Measurements from ENCODE around the gene MEF2C.

MEF2C gene

DNA sequence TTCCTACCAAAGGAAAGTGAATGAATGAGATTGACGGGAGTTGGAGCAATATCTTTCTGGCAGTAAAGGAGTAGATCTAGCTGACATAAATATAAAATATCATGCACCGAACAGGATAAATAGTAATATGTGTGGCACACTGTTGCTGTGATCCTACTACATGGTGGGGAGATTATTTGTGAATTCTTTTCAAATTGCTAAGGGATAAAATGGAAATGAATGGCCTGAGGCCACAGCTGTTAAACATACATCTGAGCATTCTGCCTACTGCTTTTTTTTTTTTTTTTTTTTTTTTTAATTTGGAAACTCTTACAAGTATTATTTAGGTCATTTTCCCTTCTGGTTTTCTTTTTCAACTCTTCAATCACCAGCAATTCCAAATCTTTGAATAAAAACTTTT is 66.8 kb downstream of the MEF2C start:
- Mint-ChIP-seq H3K4me1 (peaks cover 23% of the 10 kb centered on the region), H3K36me3 (ENCODE audit: low read depth) (no peaks in the 10 kb centered on the region), H3K4me3 (no peak overlapping the region), H3K9me3 (no peaks in the 10 kb centered on the region), H3K27ac (no peak overlapping the region), H3K27me3 (ENCODE audit: low read depth) (no peaks in the 10 kb centered on the region)
- TF ChIP-seq, protein P1, sequence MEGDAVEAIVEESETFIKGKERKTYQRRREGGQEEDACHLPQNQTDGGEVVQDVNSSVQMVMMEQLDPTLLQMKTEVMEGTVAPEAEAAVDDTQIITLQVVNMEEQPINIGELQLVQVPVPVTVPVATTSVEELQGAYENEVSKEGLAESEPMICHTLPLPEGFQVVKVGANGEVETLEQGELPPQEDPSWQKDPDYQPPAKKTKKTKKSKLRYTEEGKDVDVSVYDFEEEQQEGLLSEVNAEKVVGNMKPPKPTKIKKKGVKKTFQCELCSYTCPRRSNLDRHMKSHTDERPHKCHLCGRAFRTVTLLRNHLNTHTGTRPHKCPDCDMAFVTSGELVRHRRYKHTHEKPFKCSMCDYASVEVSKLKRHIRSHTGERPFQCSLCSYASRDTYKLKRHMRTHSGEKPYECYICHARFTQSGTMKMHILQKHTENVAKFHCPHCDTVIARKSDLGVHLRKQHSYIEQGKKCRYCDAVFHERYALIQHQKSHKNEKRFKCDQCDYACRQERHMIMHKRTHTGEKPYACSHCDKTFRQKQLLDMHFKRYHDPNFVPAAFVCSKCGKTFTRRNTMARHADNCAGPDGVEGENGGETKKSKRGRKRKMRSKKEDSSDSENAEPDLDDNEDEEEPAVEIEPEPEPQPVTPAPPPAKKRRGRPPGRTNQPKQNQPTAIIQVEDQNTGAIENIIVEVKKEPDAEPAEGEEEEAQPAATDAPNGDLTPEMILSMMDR (IDR thresholded peaks at IDR 0.05; ENCODE audit: unreplicated experiment in 3 of 3) = no peak

DNA sequence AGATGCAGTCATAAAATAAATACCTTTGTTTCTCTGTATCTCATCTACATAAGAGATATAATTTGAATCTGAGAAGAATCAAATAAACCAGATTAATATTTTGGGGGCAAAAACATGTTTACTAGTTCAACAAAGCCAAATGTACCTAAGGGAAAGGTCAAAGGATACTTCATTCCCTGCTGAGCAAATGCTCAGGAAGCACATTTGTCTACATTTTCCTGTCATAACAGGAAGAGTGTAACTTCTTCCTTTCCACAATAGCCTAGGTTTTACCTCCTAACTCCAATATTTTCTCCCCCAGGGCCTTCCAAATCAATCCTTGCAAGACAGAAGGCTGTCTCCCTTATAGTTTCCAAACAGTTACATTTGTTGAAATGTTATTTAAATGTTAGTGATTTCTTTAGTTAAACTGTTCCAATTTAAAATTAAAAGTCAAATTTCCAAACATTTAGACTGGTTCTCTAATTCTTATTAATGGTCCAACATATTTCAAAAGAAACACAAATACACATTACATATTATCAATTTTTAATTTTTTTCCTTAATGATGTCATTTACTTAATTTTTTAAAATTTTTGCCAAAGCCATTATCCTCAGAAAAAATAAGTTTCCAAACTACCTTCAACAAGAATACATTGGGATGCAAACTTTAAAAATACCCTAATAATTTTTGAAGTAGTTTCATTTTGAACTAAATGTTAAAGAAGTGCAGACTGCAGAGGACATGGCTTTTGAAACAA is 67.8 kb downstream of the MEF2C start:
- H3K4me3 Mint-ChIP-seq = no peak overlapping the region
- H3K9me3 Mint-ChIP-seq = no peaks in the 10 kb centered on the region
- H3K27me3 Mint-ChIP-seq (ENCODE audit: low read depth) = no peaks in the 10 kb centered on the region
- no peak overlapping the region for H3K27ac Mint-ChIP-seq
- TF ChIP-seq, protein P1 (IDR thresholded peaks at IDR 0.05; ENCODE audit: unreplicated experiment in 3 of 3) = no peak
- H3K36me3 Mint-ChIP-seq (ENCODE audit: low read depth) = no peaks in the 10 kb centered on the region
- peaks cover 23% of the 10 kb centered on the region for H3K4me1 Mint-ChIP-seq

DNA sequence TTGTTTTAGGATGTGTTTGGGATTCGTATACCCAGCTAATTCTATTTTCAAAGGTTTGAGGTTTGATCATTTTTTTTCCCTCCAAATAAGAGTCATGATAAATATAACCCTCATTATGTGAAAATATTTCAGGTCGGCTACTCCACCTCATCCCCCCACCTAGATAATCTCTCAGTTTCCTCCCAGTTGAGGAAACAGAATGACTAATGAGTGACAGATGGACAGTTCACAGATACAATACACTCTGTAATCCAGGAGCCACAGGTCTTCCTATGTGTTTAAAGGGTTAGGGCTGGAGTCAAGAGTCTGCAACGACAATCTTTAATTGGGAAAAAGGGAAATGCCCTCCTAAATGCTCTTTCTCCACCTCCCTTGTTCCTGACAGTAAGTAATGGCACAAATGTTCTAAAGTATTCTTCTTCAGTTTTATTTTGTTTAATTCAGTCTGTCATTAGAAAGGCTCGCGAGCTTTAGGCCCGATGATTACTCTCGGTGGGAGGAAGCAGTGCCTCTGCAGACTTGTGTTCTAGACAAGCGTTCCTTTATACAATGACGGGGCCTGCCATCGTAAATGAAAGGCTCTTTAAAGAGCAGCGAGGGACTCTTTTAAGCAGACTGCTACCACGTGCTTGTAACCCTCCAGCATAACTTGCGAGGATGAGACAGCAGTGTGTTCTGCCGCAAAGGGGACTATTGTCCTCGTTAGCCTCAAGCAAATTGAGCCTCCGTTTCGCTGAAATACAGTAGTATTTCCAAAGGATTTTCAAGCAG is 69.0 kb downstream of the MEF2C start:
- no peak overlapping the region for H3K27ac Mint-ChIP-seq
- H3K4me3 Mint-ChIP-seq = no peak overlapping the region

DNA sequence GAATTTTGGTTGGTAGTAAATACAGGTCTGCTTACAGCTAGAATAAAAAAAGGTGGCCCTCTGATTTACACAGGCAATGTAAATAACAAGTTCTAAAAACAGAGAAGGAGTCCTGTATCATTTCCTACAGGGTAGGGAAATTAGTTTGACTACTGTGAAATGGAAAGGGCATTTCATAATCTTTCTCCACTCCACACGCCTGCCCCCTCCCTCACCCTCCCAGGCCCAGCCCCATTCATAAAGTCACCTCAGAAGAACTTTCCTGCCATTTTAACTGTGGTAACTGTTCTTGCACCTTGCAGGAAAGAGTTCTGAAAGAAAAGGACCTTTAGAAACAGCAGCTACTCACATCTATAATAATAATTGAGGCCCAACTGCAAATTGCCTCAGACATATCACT is 69.7 kb downstream of the MEF2C start:
- TF ChIP-seq, protein P1 (IDR thresholded peaks at IDR 0.05; ENCODE audit: unreplicated experiment in 3 of 3) = no peak
- Mint-ChIP-seq H3K36me3 (ENCODE audit: low read depth) (no peaks in the 10 kb centered on the region), H3K27ac (no peak overlapping the region)

More for the DNA sequence above, 69.0 kb downstream of the MEF2C start:
- TF ChIP-seq, protein P1 (IDR thresholded peaks at IDR 0.05; ENCODE audit: unreplicated experiment in 3 of 3) = no peak
- Mint-ChIP-seq H3K36me3 (ENCODE audit: low read depth) (no peaks in the 10 kb centered on the region), H3K27me3 (ENCODE audit: low read depth) (no peaks in the 10 kb centered on the region), H3K9me3 (no peaks in the 10 kb centered on the region), H3K4me1 (peaks cover 19% of the 10 kb centered on the region)

DNA sequence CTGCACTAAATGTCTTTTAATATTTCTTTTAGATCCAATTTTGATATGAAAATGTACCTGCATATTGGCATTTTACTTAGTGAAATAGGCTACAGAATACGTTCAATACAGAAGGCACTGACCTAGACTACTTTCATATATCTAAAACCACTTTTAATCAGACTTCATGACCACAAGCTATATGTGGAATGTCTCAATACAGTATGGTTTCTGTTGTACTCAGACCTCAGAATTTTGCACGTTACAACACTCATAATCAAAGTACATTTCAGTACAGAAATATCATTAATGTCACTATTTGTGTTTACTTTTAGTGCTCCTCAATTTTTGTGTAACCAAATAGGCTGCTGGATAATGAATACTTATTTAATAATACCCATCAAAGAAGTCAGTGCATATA is 74.8 kb downstream of the MEF2C start:
- peaks cover 9% of the 10 kb centered on the region for H3K36me3 Mint-ChIP-seq (ENCODE audit: low read depth)
- TF ChIP-seq, protein P1 (IDR thresholded peaks at IDR 0.05; ENCODE audit: unreplicated experiment in 3 of 3) = no peak
- H3K4me3 Mint-ChIP-seq = no peak overlapping the region
- no peak overlapping the region for H3K27ac Mint-ChIP-seq
- H3K9me3 Mint-ChIP-seq = no peaks in the 10 kb centered on the region
- no peaks in the 10 kb centered on the region for H3K4me1 Mint-ChIP-seq
- no peaks in the 10 kb centered on the region for H3K27me3 Mint-ChIP-seq (ENCODE audit: low read depth)

More for the DNA sequence above, 69.7 kb downstream of the MEF2C start:
- peaks cover 14% of the 10 kb centered on the region for H3K4me1 Mint-ChIP-seq
- no peaks in the 10 kb centered on the region for H3K9me3 Mint-ChIP-seq
- no peak overlapping the region for H3K4me3 Mint-ChIP-seq
- no peaks in the 10 kb centered on the region for H3K27me3 Mint-ChIP-seq (ENCODE audit: low read depth)

Data from nephron (organoid).